ENCODE data around the gene ABHD1.

DNA sequence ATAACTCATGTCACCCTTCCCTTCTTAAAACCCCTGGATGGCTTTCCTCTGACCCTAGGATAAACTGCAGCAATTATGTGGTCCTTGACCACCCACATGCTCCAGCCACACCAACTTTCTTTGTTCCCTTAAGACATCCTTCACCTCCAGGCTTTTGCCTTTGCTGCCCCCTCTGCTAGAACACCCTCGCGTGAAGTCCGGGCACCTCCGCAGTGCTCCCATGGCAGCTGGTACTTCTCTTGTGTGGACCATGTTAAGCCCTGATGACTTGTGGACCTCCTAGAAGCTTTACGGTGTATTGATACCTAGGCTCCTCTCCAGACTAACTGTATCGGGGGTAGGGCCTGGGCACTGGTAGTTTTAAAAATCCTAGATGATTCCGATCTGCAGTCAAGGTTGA is 824 bp upstream of the ABHD1 start:
- TF ChIP-seq POLR2AphosphoS5 (IDR thresholded peaks at IDR 0.05; ENCODE audit: low read depth) = no peak
- TF ChIP-seq, protein P1, sequence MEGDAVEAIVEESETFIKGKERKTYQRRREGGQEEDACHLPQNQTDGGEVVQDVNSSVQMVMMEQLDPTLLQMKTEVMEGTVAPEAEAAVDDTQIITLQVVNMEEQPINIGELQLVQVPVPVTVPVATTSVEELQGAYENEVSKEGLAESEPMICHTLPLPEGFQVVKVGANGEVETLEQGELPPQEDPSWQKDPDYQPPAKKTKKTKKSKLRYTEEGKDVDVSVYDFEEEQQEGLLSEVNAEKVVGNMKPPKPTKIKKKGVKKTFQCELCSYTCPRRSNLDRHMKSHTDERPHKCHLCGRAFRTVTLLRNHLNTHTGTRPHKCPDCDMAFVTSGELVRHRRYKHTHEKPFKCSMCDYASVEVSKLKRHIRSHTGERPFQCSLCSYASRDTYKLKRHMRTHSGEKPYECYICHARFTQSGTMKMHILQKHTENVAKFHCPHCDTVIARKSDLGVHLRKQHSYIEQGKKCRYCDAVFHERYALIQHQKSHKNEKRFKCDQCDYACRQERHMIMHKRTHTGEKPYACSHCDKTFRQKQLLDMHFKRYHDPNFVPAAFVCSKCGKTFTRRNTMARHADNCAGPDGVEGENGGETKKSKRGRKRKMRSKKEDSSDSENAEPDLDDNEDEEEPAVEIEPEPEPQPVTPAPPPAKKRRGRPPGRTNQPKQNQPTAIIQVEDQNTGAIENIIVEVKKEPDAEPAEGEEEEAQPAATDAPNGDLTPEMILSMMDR (IDR thresholded peaks at IDR 0.05; ENCODE audit: insufficient read depth, low read length) = no peak
- TF ChIP-seq, protein P2, sequence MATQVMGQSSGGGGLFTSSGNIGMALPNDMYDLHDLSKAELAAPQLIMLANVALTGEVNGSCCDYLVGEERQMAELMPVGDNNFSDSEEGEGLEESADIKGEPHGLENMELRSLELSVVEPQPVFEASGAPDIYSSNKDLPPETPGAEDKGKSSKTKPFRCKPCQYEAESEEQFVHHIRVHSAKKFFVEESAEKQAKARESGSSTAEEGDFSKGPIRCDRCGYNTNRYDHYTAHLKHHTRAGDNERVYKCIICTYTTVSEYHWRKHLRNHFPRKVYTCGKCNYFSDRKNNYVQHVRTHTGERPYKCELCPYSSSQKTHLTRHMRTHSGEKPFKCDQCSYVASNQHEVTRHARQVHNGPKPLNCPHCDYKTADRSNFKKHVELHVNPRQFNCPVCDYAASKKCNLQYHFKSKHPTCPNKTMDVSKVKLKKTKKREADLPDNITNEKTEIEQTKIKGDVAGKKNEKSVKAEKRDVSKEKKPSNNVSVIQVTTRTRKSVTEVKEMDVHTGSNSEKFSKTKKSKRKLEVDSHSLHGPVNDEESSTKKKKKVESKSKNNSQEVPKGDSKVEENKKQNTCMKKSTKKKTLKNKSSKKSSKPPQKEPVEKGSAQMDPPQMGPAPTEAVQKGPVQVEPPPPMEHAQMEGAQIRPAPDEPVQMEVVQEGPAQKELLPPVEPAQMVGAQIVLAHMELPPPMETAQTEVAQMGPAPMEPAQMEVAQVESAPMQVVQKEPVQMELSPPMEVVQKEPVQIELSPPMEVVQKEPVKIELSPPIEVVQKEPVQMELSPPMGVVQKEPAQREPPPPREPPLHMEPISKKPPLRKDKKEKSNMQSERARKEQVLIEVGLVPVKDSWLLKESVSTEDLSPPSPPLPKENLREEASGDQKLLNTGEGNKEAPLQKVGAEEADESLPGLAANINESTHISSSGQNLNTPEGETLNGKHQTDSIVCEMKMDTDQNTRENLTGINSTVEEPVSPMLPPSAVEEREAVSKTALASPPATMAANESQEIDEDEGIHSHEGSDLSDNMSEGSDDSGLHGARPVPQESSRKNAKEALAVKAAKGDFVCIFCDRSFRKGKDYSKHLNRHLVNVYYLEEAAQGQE (IDR thresholded peaks at IDR 0.05; ENCODE audit: insufficient replicate concordance, low read depth) = no peak
- TF ChIP-seq GABPA (IDR thresholded peaks at IDR 0.05; ENCODE audit: low read depth) = no peak
